Stimulated activated naive CD8-positive, alpha-beta T cell treated with anti-CD3 and anti-CD28 coated beads, Interleukin-15, amount 100 ng/mL, for 72 hours (primary cell): Measurements from ENCODE around the gene ABCB11.
"Not testable (repeated sequence)": the region's sequence is repeated elsewhere in the genome, so short reads cannot be mapped to it uniquely, and the experiment has no call there.

Source experiments
- ATAC-seq: fragments of 150-1000 bp; cut with Tn5 transposase; 2 replicates; pipeline ENCODE4 v1.10.0; 2021; ENCODE audit warnings: mild to moderate bottlenecking, moderate library complexity
- DNase-seq, 2 donors: peaks; one replicate each; pipeline ENCODE4 v3.0.0; 2021 to 2022
- H3K27ac Mint-ChIP-seq, 2 donors: one replicate each; pipeline ENCODE4 v1.8.0; 2022; ENCODE audit warnings: mild to moderate bottlenecking in 2 of 2, mixed read lengths in 2 of 2, moderate library complexity in 2 of 2
- H3K27me3 Mint-ChIP-seq: one replicate; pipeline ENCODE4 v1.8.0; 2022; ENCODE audit warnings: mixed read lengths
- H3K4me1 Mint-ChIP-seq: one replicate; pipeline ENCODE4 v1.8.0; 2022; ENCODE audit warnings: mild to moderate bottlenecking, mixed read lengths
- H3K4me3 Mint-ChIP-seq, 2 donors: one replicate each; pipeline ENCODE4 v1.8.0; 2022; ENCODE audit warnings: mild to moderate bottlenecking in 2 of 2, mixed read lengths in 2 of 2, moderate library complexity in 1 of 2
- H3K9me3 Mint-ChIP-seq, 2 donors: one replicate each; pipeline ENCODE4 v1.8.0; 2022; ENCODE audit warnings: mixed read lengths in 2 of 2

ABCB11 gene

DNA sequence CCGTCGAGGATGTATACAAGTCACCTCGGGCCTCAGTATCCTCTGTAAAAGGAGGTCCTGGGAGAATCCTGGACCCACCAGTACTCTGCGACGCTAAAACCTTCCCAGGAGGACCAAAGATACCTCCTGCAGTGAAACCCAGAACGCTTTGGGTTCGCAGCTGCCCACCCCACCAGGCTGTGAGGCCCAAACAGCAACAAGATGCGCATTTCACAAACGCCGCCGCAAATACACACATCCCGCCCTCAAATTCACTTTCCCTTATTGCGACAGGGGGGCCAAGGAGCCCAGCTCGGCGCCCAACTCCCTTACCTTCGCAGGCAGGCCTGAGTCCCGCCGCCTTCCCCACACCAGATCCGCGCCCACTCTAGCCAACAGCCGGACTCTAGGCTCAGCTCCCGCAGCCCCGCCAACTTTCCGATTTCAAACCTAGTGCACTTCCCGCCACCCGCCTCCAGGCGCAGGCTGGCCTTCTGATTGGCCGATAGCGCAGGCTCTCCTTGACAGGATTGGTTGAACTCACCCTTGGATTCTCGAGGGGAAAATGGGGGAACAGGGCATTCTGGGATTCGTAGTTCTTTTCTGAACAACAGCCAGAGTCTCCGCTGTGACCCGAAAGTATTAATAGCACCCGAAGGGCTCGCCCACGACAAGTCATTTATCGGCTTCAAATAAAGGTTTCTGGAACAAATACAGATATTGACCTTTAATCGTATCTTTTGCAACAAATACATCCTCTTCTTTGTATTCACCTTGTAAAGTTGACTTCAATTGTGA lies 140.9 kb downstream of the ABCB11 start, which contains the start of gene SPC25:
SPC25 (minus strand) TSS at position 425 of the 777 bp plus-strand sequence. CDS start 911 bp downstream, outside the sequence.
- H3K27ac Mint-ChIP-seq: peak within 1 kb of the TSS; percentile 99
- DNase-seq (peak; percentile 86 to 92), ATAC-seq (peak; percentile 99)
- no peaks in the 10 kb centered on the region for H3K9me3 Mint-ChIP-seq
- H3K4me1 Mint-ChIP-seq: peaks cover 6% of the 10 kb centered on the region
- peaks cover 23% of the 10 kb centered on the region for H3K27me3 Mint-ChIP-seq
- peak within 1 kb of the TSS; percentile 91 to 99 for H3K4me3 Mint-ChIP-seq

DNA sequence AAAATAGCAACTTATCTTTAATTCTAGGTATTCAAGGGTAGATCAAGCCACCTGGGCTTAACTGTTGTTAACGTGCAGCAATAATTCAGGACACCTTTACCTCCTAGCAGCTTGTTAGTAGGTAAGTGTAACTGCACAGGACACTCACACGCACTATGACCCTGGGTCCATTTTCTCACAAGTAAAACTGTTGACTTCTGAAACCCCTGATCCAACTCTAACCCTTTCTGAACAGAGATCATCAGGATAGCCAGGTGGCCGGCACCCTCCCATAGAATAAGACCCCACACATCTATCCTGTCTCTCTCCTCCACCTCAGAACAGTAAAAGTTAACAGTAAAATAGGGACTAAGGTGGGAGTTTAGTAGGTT lies 141.5 kb downstream of the ABCB11 start:
- Mint-ChIP-seq H3K27ac (peak overlapping the region; percentile 99), H3K9me3 (no peaks in the 10 kb centered on the region), H3K4me3 (peak overlapping the region; percentile 91 to 99), H3K4me1 (peaks cover 6% of the 10 kb centered on the region), H3K27me3 (peaks cover 17% of the 10 kb centered on the region)
- no peak for DNase-seq
- no peak for ATAC-seq

DNA sequence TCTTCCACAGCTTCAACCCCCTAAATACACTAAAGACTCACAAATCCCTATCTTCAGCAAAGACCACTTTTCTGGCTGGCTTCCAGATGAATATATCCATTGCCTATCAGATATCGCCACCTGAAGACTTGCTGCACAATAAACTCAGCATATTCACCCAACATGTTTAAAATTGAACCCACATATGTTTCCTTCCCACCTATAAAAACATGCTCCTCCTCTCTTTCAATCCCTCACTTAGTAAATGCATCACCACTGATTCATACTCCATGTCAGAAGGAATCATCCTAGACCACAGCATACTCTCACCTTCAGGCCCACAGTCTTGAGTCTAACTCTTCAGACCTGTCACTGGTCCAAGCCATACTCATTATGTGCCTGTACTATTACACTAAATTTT lies 146.1 kb downstream of the ABCB11 start:
- no peaks in the 10 kb centered on the region for H3K4me1 Mint-ChIP-seq
- H3K27me3 Mint-ChIP-seq: no peaks in the 10 kb centered on the region
- DNase-seq (no peak), ATAC-seq (peak; percentile 57)
- no peaks in the 10 kb centered on the region for H3K9me3 Mint-ChIP-seq
- H3K4me3 Mint-ChIP-seq: no peak overlapping the region
- no peak overlapping the region for H3K27ac Mint-ChIP-seq

DNA sequence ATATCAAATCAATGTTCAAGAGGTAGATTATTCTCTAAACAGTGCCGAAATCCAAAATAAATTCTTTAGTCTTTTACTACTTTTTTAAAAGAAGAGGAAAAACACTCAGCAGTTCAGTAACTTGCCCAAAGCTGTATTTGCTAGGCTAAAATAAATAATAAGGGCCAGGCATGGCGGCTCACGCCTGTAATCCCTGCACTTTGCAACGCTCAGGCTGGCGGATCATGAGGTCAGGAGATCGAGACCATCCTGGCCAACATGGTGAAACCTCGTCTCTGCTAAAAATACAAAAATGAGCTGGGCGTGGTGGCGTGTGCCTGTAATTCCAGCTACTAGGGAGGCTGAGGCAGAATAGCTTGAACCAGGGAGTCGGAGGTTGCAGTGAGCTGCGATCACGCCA lies 149.0 kb downstream of the ABCB11 start:
- ATAC-seq, H3K4me1 Mint-ChIP-seq, H3K9me3 Mint-ChIP-seq, H3K4me3 Mint-ChIP-seq, H3K27me3 Mint-ChIP-seq, H3K27ac Mint-ChIP-seq, DNase-seq: not testable (repeated sequence)

DNA sequence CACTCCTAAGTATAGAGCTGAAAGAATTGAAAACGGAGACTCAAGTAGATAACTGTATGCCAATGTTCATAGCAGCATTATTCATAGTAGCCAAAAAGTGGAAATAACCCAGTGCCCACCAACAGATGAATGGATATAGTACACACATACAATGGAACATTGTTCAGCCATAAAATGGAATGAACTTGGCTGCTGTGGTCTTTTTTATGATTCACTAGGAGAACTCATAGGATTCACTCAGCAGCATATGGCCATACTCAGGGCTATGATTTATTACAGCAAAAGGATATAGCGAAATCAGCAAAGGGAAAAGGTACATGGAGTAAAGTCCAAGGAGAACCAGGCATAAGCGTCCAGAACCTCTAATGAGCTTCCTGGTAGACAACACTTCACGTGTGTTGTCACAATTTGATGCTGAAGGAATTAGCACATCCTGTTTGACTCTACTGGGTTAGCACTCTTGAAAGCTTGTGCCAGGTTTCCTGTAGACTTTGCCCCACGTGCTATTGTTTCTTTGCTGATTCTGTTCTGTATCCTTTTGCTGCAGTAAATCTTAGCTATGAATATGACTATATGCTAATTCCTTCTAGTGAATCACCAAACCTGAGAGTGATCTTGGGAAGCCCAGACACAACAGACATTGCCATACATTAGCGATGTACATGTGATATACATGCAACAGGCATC lies 156.6 kb downstream of the ABCB11 start:
- Mint-ChIP-seq H3K27ac (no peak overlapping the region), H3K4me1 (no peaks in the 10 kb centered on the region)
- no peak for ATAC-seq

DNA sequence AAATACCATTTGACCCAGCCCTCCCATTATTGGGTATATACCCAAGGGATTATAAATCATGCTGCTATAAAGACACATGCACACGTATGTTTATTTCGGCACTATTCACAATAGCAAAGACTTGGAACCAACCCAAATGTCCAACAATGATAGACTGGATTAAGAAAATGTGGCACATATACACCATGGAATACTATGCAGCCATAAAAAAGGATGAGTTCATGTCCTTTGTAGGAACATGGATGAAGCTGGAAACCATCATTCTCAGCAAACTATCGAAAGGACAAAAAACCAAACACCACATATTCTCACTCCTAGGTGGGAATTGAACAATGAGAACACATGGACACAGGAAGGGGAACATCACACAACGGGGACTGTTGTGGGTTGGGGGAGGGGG lies 160.3 kb downstream of the ABCB11 start:
- H3K9me3 Mint-ChIP-seq, H3K4me1 Mint-ChIP-seq, H3K27me3 Mint-ChIP-seq, H3K27ac Mint-ChIP-seq, DNase-seq, H3K4me3 Mint-ChIP-seq, ATAC-seq: not testable (repeated sequence)

More for the DNA sequence above, 156.6 kb downstream of the ABCB11 start:
- no peak overlapping the region for H3K4me3 Mint-ChIP-seq
- no peaks in the 10 kb centered on the region for H3K9me3 Mint-ChIP-seq
- DNase-seq: no peak
- no peaks in the 10 kb centered on the region for H3K27me3 Mint-ChIP-seq
